ENCODE measurements around the gene SLC48A1. TPM values are rescaled to one million over a fixed set of nuclear protein-coding genes. Genes with fewer than 3 reads are reported as not detected.

SLC48A1 gene
- polyA plus RNA-seq, 3 donors: 54.4 to 69.8 (median 55.2) TPM

GRCh38 chr12:47740606-47741339, 32.3 kb upstream of the SLC48A1 start:
- no peak for DNase-seq

GRCh38 chr12:47741340-47741703, 31.7 kb upstream of the SLC48A1 start:
- no peak for DNase-seq

DNA sequence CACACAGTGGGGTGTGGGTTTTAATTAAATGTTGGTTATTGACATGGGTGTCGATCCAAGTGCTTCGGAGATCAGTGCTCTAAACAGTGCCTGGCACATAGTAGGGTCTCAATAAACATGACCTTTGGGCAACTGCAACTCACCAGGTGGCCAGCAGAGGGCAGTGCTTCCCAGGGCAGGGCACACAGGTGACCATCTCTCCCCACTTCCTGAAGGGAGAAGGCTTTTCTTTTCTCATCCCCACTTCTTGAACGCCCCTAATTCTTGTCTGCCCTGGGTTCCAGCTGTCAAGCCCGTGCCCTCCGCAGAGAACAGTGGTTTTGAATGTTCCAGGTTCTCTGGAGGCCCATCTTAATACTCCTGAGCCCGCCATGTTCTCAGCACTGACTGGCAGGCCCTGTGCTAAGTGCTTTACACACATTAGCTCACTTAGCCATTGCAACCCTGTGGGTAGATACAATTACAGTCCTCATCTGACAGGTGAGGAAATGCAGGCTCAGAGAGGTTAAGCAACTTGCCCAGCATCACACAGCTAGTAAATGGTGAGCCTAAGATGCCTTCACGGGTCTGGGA, 30.7 kb upstream of the SLC48A1 start:
- DNase-seq: no peak

DNA sequence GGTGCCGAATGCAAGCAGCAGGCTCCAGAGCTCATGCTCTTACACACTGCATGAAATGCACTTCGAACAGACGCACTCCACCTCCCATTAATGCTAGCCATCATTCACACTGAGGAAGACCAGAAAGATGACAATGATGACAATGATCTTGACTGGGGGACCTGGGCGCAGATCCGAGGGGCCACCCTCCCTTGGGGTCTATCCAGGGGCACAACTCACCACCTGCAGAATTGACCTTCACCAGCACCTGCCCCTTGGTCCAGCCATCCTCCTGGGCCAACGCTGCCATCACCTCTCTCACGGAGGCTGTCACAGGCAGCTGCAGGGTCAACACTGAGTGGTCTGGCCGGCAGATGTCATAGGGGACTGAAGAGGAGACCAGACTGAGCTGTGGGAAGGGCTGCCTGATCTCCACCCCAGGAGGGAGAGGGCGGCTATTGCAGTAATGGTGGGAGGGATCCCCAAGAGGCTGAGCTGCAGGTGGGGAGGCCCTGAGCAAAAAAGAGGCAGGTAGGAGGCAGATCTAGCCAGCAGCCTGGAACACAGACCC, 29.7 kb upstream of the SLC48A1 start:
- DNase-seq: no peak

DNA sequence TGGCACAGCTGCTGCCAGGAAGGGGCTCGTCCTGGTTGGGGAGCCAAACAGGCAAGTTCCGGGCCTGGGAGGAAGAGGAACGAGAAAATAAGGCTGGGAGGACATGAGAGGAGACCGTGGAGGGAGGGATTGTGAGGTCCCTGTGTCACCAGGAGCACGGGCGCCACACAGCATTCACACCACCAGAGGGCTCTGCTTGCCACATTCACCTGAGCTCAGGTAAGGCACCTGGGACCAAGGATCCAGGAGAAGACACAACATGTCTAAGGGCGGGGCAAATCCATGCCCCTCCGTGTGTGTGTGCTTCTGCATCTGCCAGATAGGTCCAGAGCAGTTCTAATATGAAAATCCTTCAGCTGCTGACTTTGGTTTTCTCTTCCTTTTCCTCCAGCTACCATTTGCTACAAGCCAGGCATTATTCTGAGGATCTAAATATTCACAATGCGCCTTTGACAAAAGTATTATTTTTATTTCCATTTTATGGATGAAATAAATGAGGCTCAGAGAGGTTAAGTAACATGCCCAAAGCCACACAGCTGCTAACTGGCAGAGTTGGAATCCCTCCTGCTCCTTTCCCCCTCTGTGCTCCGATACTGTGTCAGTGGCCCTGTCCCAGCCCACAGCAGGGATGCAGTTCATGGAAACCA, 28.9 kb upstream of the SLC48A1 start:
- DNase-seq: no peak

GRCh38 chr12:47744778-47745436, 28.1 kb upstream of the SLC48A1 start:
- DNase-seq: no peak

- no peak for DNase-seq
Observed at GRCh38 chr12:47745485-47746041, 27.5 kb upstream of the SLC48A1 start.

GRCh38 chr12:47746073-47746472, 27.0 kb upstream of the SLC48A1 start:
- no peak for DNase-seq

GRCh38 chr12:47746523-47746922, 26.5 kb upstream of the SLC48A1 start:
- DNase-seq: no peak

- DNase-seq: no peak
Observed at GRCh38 chr12:47747126-47747525, 25.9 kb upstream of the SLC48A1 start.

- DNase-seq: no peak
Observed at GRCh38 chr12:47747596-47748506, 25.2 kb upstream of the SLC48A1 start.

DNA sequence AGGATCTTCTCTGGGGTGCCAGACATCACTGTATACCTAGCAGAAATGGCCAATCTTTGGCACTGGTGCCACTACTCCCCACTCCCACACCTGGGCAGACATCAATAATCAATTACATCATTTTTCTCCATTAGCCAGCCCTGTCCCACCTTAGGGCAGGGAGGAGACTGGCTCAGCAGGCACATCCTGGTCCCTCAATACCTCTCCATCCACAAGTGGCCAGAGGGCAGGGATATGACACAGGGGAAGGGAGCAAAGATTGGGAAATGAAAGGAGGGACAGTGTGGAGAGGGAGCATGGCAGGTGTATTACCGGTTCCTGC, 24.6 kb upstream of the SLC48A1 start:
- no peak for DNase-seq

DNA sequence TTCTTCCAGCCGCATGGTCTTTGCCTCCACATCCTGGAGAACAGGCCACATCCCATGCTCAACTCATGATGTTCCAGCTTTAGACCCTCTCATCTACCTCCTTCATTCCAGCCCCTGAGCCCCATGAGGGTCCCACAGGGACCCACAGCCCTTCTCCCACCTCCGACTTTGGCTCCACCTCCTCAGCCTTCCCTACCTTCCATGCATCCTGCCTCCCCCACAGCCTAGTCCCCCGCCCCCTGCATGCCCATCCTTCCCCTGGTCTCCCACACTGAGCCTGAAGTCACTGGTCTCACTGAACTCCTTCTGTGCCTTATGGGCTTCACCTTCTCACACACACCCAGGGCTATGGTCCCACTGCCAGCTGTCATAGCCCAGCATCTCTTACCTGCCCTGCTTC, 24.1 kb upstream of the SLC48A1 start:
- no peak for DNase-seq

- DNase-seq: no peak
Observed at GRCh38 chr12:47750229-47750798, 22.7 kb upstream of the SLC48A1 start.

DNA sequence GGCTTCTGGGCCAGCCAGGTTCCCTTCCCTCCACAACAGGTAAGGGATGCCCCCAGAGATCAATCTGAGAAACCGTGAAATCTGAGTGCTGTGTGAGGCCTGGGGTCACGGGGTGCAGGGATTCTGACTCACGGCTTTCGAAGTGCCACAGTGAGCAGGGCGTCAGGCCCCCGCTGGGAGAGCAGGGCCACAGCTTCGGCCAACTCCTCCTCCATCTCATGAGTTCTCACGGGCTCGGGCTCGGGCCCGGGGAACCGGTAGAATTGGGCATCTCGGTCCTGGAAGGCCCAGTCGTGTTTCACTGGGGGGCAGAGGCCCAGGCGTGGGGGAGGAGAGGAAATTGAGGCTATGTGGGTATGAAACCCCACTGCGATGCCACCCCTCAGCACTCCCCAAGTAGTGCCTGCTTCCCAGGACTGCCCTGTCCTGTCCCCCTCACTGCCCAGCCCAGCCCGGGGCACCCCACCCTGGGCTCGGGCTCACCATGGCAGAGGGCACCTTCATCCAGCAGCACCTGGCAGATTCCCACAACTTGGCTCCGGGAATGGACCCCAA, 22.0 kb upstream of the SLC48A1 start:
- DNase-seq: no peak

- no peak for DNase-seq
Observed at GRCh38 chr12:47751561-47751960, 21.5 kb upstream of the SLC48A1 start.

GRCh38 chr12:47752121-47752520, 20.9 kb upstream of the SLC48A1 start:
- no peak for DNase-seq

- no peak for DNase-seq
Observed at GRCh38 chr12:47752552-47752951, 20.5 kb upstream of the SLC48A1 start.

DNA sequence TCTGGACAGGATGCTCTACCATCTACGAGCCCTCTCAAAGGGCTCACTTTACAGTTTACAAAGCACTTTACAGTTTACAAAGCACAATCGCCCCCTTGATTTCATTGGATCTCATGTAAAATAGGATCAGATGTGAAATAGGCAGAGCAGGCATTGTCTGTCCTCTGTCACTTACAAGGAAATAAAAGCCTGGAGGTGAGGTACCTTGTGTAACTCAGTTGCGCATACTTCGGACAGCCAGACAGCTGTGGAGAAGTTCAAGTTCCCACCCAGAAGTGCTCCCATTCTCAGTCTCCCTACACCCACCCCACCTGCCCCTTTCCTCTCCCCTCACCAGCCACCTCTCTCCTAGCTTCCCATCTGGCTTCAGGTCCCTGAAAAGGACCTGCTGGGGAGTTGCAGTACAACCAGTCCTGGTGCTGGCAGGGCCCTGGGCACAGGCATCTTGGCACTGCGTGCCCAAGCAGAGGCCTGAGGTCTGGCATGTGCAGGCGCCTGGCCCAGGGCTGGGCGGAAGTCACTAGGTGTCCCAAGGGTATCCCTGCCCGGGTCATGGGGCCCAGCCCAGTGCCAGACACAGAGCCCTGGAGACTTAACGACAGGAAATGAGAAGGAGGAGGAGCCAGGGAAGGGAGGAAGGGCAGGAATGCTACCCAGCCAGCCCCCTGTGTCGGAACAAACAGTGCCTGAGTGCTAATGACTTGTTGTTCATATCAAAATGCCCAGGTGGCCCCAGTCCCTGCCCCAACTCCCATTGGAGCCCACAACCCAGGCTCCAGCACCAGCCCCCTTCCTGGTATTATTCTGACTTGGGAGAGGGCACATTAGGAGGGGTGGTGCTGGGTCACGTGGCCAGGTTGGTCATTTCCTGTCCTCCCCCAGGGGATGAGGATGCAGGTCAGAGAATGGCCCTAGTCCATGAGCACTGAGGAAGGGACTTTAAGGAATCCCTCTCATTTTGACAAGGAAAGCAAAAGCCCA, 19.7 kb upstream of the SLC48A1 start:
- DNase-seq: no peak
